HepG2 (cell line): ENCODE data around the gene OR2M4.

Source experiments
- ATF1 ChIP-seq: IDR thresholded peaks from 2 replicates; pipeline ENCODE4 v1.6.1; 2016; ENCODE audit warnings: mild to moderate bottlenecking, control low read depth
- CC2D1A ChIP-seq: sonication (generic); formaldehyde crosslinking; IDR thresholded peaks from 2 replicates; pipeline ENCODE4 v1.8.1; 2023; ENCODE audit warnings: mild to moderate bottlenecking, missing genetic modification reagents
- GATAD1 ChIP-seq: IDR thresholded peaks from 2 replicates; pipeline ENCODE4 v1.6.1; 2016; ENCODE audit warnings: missing genetic modification reagents, missing compliant biosample characterization
- MAFF ChIP-seq: IDR thresholded peaks from 2 replicates; pipeline ENCODE4 v1.6.1; 2011; ENCODE audit warnings: low read depth, low read length, improper control_type of control experiment
- MTA1 ChIP-seq: sonication (generic); formaldehyde crosslinking; IDR thresholded peaks from 2 replicates; pipeline ENCODE4 v1.4.0; 2020; ENCODE audit warnings: missing genetic modification reagents, mild to moderate bottlenecking, borderline replicate concordance
- RBM22 ChIP-seq: fragments of 200-400 bp; formaldehyde crosslinking; optimal IDR thresholded peaks from 2 replicates; pipeline ENCODE3; 2017; ENCODE audit warnings: mild to moderate bottlenecking, low read length, moderate library complexity
- RFX5 ChIP-seq: IDR thresholded peaks from 2 replicates; pipeline ENCODE4 v1.6.1; 2011; ENCODE audit warnings: low read depth, low read length, improper control_type of control experiment
- RNF2 ChIP-seq: fragments of 450-650 bp; conservative IDR thresholded peaks from 2 replicates; pipeline ENCODE4 v1.6.1; 2016; ENCODE audit warnings: low read depth
- USF2 ChIP-seq, 2 experiments: sonication (generic) in 1 of 2; formaldehyde crosslinking in 1 of 2; IDR thresholded peaks; 2 replicates each; pipeline versions ENCODE4 v1.5.1 to v1.6.1; 2011 to 2020; ENCODE audit warnings: borderline replicate concordance in 1 of 2, low read depth in 1 of 2, low read length in 1 of 2, mild to moderate bottlenecking in 1 of 2, missing genetic modification reagents in 1 of 2, moderate library complexity in 1 of 2
- ZMYM2 ChIP-seq: sonication (generic); formaldehyde crosslinking; IDR thresholded peaks from 2 replicates; pipeline ENCODE4 v1.8.0; 2022; ENCODE audit warnings: mild to moderate bottlenecking, missing genetic modification reagents
- ZNF260 ChIP-seq: sonication (generic); formaldehyde crosslinking; IDR thresholded peaks from 2 replicates; pipeline ENCODE4 v1.4.0; 2020; ENCODE audit warnings: missing genetic modification reagents, low read depth, mild to moderate bottlenecking, borderline replicate concordance
- TF ChIP-seq, protein P1 (sequence below): sonication (generic); formaldehyde crosslinking; IDR thresholded peaks from 2 replicates; pipeline ENCODE4 v1.8.1; 2023; ENCODE audit warnings: mild to moderate bottlenecking, missing genetic modification reagents, borderline replicate concordance
- TF ChIP-seq, protein P2 (sequence below): sonication (generic); formaldehyde crosslinking; IDR thresholded peaks from 2 replicates; pipeline ENCODE4 v1.5.0; 2020; ENCODE audit warnings: mild to moderate bottlenecking, missing genetic modification reagents, moderate library complexity

GRCh38 chr1:248277876-248278275 is 46.7 kb downstream of the OR2M4 start, which contains the start of gene OR2T33:
- TF ChIP-seq USF2 (IDR thresholded peaks at IDR 0.05; ENCODE audit: low read depth, low read length) (no peak), USF2 (CRISPR knock-in tag; IDR thresholded peaks at IDR 0.05; ENCODE audit: borderline replicate concordance) (no peak), MAFF (no peak), CC2D1A (no peak), ZMYM2 (CRISPR knock-in tag) (no peak), RBM22 (no peak), GATAD1 (no peak), RFX5 (no peak), MTA1 (CRISPR knock-in tag) (no peak), ZNF260 (no peak), ATF1 (CRISPR knock-in tag) (no peak), RNF2 (no peak)
- TF ChIP-seq, protein P1, sequence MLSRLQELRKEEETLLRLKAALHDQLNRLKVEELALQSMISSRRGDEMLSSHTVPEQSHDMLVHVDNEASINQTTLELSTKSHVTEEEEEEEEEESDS (CRISPR knock-in tag): no peak
- TF ChIP-seq, protein P2, sequence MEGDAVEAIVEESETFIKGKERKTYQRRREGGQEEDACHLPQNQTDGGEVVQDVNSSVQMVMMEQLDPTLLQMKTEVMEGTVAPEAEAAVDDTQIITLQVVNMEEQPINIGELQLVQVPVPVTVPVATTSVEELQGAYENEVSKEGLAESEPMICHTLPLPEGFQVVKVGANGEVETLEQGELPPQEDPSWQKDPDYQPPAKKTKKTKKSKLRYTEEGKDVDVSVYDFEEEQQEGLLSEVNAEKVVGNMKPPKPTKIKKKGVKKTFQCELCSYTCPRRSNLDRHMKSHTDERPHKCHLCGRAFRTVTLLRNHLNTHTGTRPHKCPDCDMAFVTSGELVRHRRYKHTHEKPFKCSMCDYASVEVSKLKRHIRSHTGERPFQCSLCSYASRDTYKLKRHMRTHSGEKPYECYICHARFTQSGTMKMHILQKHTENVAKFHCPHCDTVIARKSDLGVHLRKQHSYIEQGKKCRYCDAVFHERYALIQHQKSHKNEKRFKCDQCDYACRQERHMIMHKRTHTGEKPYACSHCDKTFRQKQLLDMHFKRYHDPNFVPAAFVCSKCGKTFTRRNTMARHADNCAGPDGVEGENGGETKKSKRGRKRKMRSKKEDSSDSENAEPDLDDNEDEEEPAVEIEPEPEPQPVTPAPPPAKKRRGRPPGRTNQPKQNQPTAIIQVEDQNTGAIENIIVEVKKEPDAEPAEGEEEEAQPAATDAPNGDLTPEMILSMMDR (CRISPR knock-in tag): no peak
